Common myeloid progenitor, CD34-positive (primary cell): Measurements from ENCODE around the gene TUBGCP6.
A peak's percentile ranks its signal among the peaks of the same experiment; 100 is the strongest.

Experiments
- CTCF ChIA-PET: fragments of 350-600 bp; sonication (Branson Sonifier 250); formaldehyde crosslinking; loops from one replicate; lab custom pipeline; 2021; ENCODE audit warnings: antibody characterized with exemption; lab: Charles Lee
- POLR2A ChIA-PET: fragments of 350-600 bp; sonication (Branson Sonifier 250); formaldehyde crosslinking; loops from one replicate; lab custom pipeline; 2021; ENCODE audit warnings: antibody characterized with exemption; lab: Charles Lee
- DNase-seq, 3 donors: peaks; one replicate each; pipeline versions ENCODE4 v3.0.0 to v3.0.0-alpha.2; 2013
- H3K27ac ChIP-seq, 2 experiments: 1 replicate in 1 of 2; 2 replicates in 1 of 2; pipeline ENCODE4 v1.7.0; 2013; ENCODE audit warnings: inconsistent platforms in 2 of 2, low read length in 2 of 2, mild to moderate bottlenecking in 2 of 2, low read depth in 1 of 2, moderate library complexity in 1 of 2; ENCODE audit not compliant: severe bottlenecking in 2 of 2, insufficient read depth in 1 of 2, poor library complexity in 1 of 2
- H3K27me3 ChIP-seq, 5 experiments: replicated peaks in 2 of 5; 1 replicate in 3 of 5; 2 replicates in 2 of 5; pipeline versions ENCODE4 v1.6.1 to v1.7.0; 2013; ENCODE audit warnings: low read length in 4 of 5, mild to moderate bottlenecking in 2 of 5, moderate library complexity in 2 of 5, inconsistent platforms in 1 of 5; ENCODE audit not compliant: insufficient read depth in 5 of 5, control insufficient read depth in 4 of 5
- H3K36me3 ChIP-seq, 4 experiments: 1 replicate in 2 of 4; 2 replicates in 2 of 4; pipeline versions ENCODE4 v1.6.1 to v1.7.0; 2013; ENCODE audit warnings: low read length in 3 of 4, control low read depth in 1 of 4, mild to moderate bottlenecking in 1 of 4; ENCODE audit not compliant: control insufficient read depth in 4 of 4, insufficient read depth in 4 of 4
- H3K4me1 ChIP-seq, 4 experiments: 1 replicate in 3 of 4; 2 replicates in 1 of 4; pipeline versions ENCODE4 v1.6.1 to v1.7.1; 2013; ENCODE audit warnings: low read length in 3 of 4, mild to moderate bottlenecking in 3 of 4, control low read depth in 1 of 4, inconsistent platforms in 1 of 4, moderate library complexity in 1 of 4; ENCODE audit not compliant: control insufficient read depth in 4 of 4, insufficient read depth in 4 of 4; ENCODE audit errors: control extremely low read depth in 1 of 4
- H3K4me3 ChIP-seq, 7 experiments: 1 replicate in 4 of 7; 2 replicates in 3 of 7; pipeline versions ENCODE4 v1.5.1 to v1.7.0; 2013; ENCODE audit warnings: mild to moderate bottlenecking in 7 of 7, low read length in 6 of 7, moderate library complexity in 6 of 7, inconsistent platforms in 2 of 7, low read depth in 2 of 7, control low read depth in 1 of 7; ENCODE audit not compliant: insufficient read depth in 4 of 7, control insufficient read depth in 1 of 7; ENCODE audit errors: extremely low read depth in 1 of 7
- H3K9me3 ChIP-seq, 5 experiments: 1 replicate in 4 of 5; 2 replicates in 1 of 5; pipeline versions ENCODE4 v1.6.1 to v1.7.1; 2013; ENCODE audit warnings: low read length in 4 of 5, mild to moderate bottlenecking in 2 of 5, inconsistent platforms in 1 of 5, low read depth in 1 of 5, moderate library complexity in 1 of 5; ENCODE audit not compliant: control insufficient read depth in 4 of 5, insufficient read depth in 2 of 5; ENCODE audit errors: control extremely low read depth in 1 of 5
- WGBS: methylation state at CpG from one replicate; pipeline ENCODE4 v1.1.5; 2013; ENCODE audit not compliant: insufficient coverage; 5-methylcytosine and 5-hydroxymethylcytosine counted together

Gene TUBGCP6

DNA sequence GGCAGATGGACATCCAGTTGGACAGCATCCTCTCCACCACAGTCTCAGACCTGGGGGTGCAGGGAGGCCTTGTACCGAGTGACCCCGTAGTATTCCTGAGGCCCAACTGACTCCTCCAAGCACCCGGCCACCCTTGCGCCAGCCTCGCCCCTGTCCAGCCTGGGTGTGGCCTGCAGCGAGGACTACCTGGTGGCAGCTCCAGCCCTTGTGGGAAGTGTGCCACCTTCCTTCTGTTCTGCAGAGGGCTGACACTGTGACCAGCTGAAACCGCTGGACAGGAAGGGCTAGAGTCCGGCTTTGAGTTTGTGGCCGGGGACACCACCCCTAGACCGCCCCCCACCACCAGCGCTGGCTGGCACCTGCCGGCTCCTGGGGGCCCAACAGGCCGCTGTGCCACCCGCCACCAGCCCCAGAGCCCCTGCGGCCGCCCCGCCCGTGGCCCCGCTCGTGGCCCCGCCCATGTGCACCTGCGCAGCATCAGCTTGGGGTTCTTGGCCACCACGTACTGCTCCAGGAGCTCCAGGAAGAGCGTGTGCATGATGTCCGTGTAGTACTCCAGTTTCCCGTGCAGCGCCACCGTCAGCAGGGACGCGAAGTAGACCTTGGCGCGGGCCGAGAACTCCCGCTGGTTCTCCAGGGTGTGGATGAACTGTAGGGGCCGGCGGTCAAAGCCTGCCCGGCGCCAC lies 35.3 kb upstream of the TUBGCP6 start:
- Histone ChIP-seq H3K36me3 (peaks cover 0 to 93% (median 54%) of the 10 kb centered on the region in 4 experiments), H3K4me3 (no peak overlapping the region), H3K27ac (no peak overlapping the region), H3K4me1 (no peaks in the 10 kb centered on the region), H3K9me3 (peaks cover 0 to 7% (median 0%) of the 10 kb centered on the region in 5 experiments), H3K27me3 (no peaks in the 10 kb centered on the region)
- WGBS: 97% methylated on average over 35 of the region's 38 CpGs
- CTCF ChIA-PET: interaction anchor here (0.9 to 2.2 kb wide), 5 partner anchors 10 to 43 kb away, joined by 3 to 6 read pairs (median 3); no protein-coding TSS in a partner anchor
- POLR2A ChIA-PET: interaction anchor here (0.6 kb wide), 1 partner anchor 55 kb away, joined by 3 read pairs; no protein-coding TSS in a partner anchor
- no peak for DNase-seq

DNA sequence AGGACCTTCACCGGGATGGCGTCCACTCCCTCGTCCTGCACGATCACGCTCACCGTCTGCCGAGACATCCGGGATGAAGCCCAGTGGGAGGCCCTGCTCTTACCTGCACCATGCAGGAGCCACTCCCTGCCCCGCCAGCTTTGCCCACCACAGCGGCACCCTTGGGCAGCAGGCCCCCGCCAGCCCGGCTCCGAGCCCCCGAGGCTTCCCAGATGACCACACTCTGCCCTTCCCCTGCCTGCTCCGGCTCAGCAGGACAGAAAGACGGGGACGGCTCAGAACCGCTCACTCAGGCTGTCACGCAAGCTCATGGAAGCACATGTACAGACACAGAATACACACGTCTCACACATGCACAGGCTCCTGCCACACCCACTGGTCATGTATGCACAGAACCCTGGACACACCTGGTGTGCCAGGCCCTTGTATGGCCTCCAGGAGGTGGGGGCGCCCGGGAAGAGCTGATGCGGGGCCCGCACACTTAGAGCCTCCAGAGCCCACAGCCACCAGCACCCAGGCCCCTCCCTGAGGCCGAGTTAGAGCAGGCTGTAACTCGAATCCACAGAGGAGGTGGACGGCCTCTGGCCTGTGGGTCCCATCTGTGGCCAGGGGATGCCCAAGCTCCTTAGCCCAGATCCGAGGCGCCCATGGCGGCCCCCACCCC lies 34.3 kb upstream of the TUBGCP6 start:
- Histone ChIP-seq H3K9me3 (peaks cover 0 to 7% (median 0%) of the 10 kb centered on the region in 5 experiments), H3K4me1 (peaks cover 0 to 3% (median 0%) of the 10 kb centered on the region in 4 experiments), H3K27me3 (no peaks in the 10 kb centered on the region), H3K27ac (no peak overlapping the region), H3K4me3 (no peak overlapping the region), H3K36me3 (peaks cover 0 to 87% (median 54%) of the 10 kb centered on the region in 4 experiments)
- 96% methylated on average over 28 of the region's 30 CpGs for WGBS
- CTCF ChIA-PET: interaction anchor here (0.6 to 2.2 kb wide), 9 partner anchors 9 to 49 kb away, joined by 3 to 6 read pairs (median 4); no protein-coding TSS in a partner anchor
- no peak for DNase-seq
- POLR2A ChIA-PET: no interaction called here

DNA sequence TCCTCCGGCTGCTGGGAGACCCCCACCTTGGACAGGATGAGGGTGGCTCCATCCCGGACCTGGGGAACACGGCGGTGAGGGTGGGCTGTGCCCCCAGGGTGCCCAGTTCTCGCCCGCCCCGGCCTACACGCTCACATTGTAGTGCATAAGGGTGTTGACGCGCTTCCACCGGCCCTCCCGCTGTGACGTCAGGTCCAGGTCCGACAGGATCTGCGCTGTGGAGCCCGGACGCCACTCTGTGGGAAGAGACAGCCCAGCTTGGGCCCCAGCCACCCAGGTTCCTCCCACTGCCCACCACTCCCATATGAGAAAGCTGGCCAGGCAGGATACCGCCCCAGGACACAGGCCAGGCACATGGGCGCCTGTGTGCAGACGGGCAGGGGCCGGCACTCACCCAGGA lies 33.6 kb upstream of the TUBGCP6 start:
- DNase-seq: no peak
- H3K36me3 ChIP-seq: peaks cover 0 to 82% (median 51%) of the 10 kb centered on the region in 4 experiments
- no peak overlapping the region for H3K27ac ChIP-seq
- 98% methylated on average over 16 of the region's 21 CpGs for WGBS
- H3K27me3 ChIP-seq: no peaks in the 10 kb centered on the region
- H3K4me1 ChIP-seq: peaks cover 0 to 3% (median 0%) of the 10 kb centered on the region in 4 experiments
- ChIA-PET POLR2A (no interaction called here), CTCF (interaction anchor here (1.0 to 2.2 kb wide), 7 partner anchors 10 to 50 kb away, joined by 3 to 6 read pairs (median 4); no protein-coding TSS in a partner anchor)
- H3K9me3 ChIP-seq: peaks cover 0 to 7% (median 0%) of the 10 kb centered on the region in 5 experiments
- no peak overlapping the region for H3K4me3 ChIP-seq

DNA sequence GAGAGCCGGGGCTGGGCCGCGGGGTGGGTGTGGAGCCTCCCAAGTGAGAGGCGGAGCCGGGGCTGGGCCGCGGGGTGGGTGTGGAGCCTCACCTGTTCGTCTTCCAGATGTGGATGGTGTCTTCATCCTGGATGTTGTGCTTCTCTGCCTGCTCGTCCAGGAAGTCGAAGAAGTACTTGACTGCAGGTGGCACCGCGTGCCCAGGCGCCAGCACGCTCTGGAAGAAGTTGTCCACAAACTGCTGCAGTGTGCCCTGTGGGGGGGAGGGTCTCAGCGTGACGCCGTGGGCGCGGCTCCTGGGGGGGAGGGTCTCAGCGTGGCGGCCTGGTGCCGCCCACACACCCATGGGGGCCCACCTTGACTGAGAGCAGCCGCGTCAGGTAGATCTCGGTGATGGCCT lies 32.9 kb upstream of the TUBGCP6 start:
- no peaks in the 10 kb centered on the region for H3K27me3 ChIP-seq
- peaks cover 0 to 3% (median under 1%) of the 10 kb centered on the region in 4 experiments for H3K4me1 ChIP-seq
- no peak for DNase-seq
- H3K4me3 ChIP-seq: no peak overlapping the region
- 90% methylated on average over 23 of the region's 25 CpGs for whole genome bisulfite sequencing
- ChIA-PET CTCF (interaction anchor here (3.0 to 6.5 kb wide), 3 partner anchors 26 to 64 kb away, joined by 11 to 120 read pairs (median 30); partner anchors contain the start of genes DENND6B and HDAC10), POLR2A (no interaction called here)
- H3K9me3 ChIP-seq: peaks cover 0 to 7% (median 0%) of the 10 kb centered on the region in 5 experiments
- H3K27ac ChIP-seq: no peak overlapping the region
- H3K36me3 ChIP-seq: peaks cover 0 to 76% (median 46%) of the 10 kb centered on the region in 4 experiments

DNA sequence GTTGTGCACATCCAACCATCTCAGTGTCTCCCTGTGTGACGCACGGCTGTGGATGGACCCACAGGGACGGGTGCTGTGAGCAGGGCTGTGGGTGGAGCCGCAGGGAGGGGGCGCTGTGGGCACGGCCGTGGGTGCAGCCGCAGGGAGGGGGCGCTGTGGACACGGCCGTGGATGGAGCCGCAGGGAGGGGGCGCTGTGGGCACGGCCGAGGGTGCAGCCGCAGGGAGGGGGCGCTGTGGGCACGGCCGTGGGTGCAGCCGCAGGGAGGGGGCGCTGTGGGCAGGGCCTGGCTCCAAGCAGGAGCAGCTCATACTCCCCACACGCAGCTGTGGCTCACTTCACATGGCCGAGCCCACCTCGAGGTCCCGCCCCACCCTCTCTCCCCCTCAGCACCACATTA lies 31.3 kb upstream of the TUBGCP6 start:
- peak; percentile 90 to 94 (median 93) for DNase-seq
- CTCF ChIA-PET: interaction anchor here (0.6 to 6.5 kb wide), 27 partner anchors 12 to 222 kb away, joined by 3 to 120 read pairs (median 4); partner anchors contain the start of genes DENND6B and HDAC10
- POLR2A ChIA-PET: interaction anchor here (0.7 to 1.5 kb wide), 3 partner anchors 12 to 66 kb away, joined by 3 read pairs; partner anchors contain the start of gene PLXNB2
- 76% methylated on average over 20 of the region's 25 CpGs for WGBS
- Histone ChIP-seq H3K4me3 (no peak overlapping the region), H3K27me3 (peaks cover 0 to 7% (median 1%) of the 10 kb centered on the region in 5 experiments), H3K27ac (no peak overlapping the region), H3K9me3 (peaks cover 0 to 7% (median 0%) of the 10 kb centered on the region in 5 experiments), H3K4me1 (peaks cover 0 to 16% (median 11%) of the 10 kb centered on the region in 4 experiments), H3K36me3 (peaks cover 0 to 60% (median 35%) of the 10 kb centered on the region in 4 experiments)

DNA sequence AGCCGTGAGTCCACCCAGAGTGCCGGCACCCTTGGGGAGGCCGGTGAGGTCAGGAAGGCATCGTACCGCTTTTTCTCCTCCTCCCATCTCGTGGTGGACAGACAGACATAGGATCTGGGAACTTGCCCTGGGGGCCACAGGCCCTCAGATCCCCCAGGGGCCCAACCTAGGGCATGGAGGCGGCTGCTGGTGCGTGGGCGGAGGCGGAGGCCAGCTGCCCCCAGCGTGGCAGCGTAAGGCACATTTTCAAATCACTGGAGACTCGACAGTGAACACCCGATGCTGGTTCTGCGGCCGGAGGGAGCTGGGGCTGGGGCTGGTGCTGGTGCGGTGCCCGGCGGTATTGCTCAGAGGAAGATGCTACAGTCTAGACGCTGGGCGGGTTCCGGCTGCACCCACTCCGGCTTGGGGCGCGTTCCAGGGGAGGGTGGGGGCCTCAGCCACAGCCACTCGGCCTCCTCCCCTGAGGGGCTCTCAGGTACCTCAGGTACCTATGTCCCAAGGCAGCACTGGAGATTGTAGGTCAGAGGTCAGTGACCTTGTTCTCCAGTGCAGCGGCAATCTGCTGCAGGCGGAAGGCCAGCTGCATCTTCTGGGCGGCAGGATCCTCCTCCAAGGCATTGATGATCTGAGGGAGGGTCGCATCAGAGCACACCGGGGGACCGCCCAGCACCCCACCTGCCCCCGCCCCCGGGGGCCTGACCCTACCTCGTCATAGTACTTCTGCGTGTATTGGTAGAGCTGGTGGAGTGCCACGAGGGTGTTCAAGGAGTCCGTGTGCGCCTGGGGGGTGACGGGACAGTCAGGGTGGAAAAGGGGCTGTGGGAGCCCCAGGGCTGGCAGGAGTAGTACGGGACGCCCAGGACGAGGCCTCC lies 30.6 kb upstream of the TUBGCP6 start:
- 96% methylated on average over 29 of the region's 43 CpGs for WGBS
- no peak for DNase-seq
- Histone ChIP-seq H3K27ac (no peak overlapping the region), H3K9me3 (peaks cover 0 to 7% (median 0%) of the 10 kb centered on the region in 5 experiments), H3K36me3 (peaks cover 0 to 54% (median 32%) of the 10 kb centered on the region in 4 experiments), H3K4me1 (peaks cover 0 to 23% (median 18%) of the 10 kb centered on the region in 4 experiments), H3K27me3 (peaks cover 0 to 14% (median 3%) of the 10 kb centered on the region in 5 experiments), H3K4me3 (no peak overlapping the region)
- POLR2A ChIA-PET: interaction anchor here (1.1 to 1.5 kb wide), 2 partner anchors 12 to 32 kb away, joined by 3 read pairs; partner anchors contain the start of gene PLXNB2
- CTCF ChIA-PET: interaction anchor here (0.7 to 6.5 kb wide), 17 partner anchors 12 to 222 kb away, joined by 3 to 120 read pairs (median 5); partner anchors contain the start of genes DENND6B and HDAC10
